K562 (cell line): Measurements from ENCODE around the gene SLAMF7. TPM values are rescaled to one million over a fixed set of nuclear protein-coding genes. Genes with fewer than 3 reads are reported as not detected.

Source experiments
- ATAC-seq: fragments of 200-7000 bp; cut with Tn5 transposase; 3 replicates; pipeline ENCODE4 v1.9.1; 2020; ENCODE audit warnings: moderate library complexity
- BruUV-seq: library from RNA; stranded (reverse); fragments of 400-500 nt; replicated peaks from 2 replicates; lab custom pipeline; 2021; lab: Mats Ljungman, UMichigan
- CTCF ChIA-PET: fragments of 300-600 bp; formaldehyde crosslinking; extraction: SDS; loops from one replicate; lab custom pipeline; 2021; ENCODE audit warnings: low intra/inter-chr PET ratio; lab: Yijun Ruan, JAX
- POLR2A ChIA-PET: fragments of 300-600, 350-650 bp; sonication (Branson Sonifier 250); formaldehyde crosslinking; extraction: SDS; loops from one replicate; lab custom pipeline; 2021; ENCODE audit warnings: antibody characterized with exemption, inconsistent platforms; lab: Yijun Ruan, JAX
- DNase-seq, 4 experiments: peaks; one replicate each; pipeline versions ENCODE4 v3.0.0 to v3.0.0-alpha.2; 2011 to 2018; ENCODE audit warnings: low spot score in 3 of 4, mixed read lengths in 3 of 4; ENCODE audit errors: extremely low read depth in 1 of 4
- FAIRE-seq: peaks from 2 replicates; lab custom pipeline; 2011; peaks lifted over from hg19 to GRCh38; lab: Jason Lieb, UNC
- H2AFZ ChIP-seq: 2 replicates; pipeline ENCODE4 v1.6.0; 2011; ENCODE audit warnings: low read depth, low read length, control low read depth, inconsistent platforms
- H3K27ac ChIP-seq: fragments of 200-600 bp; 3 replicates; pipeline ENCODE4 v1.8.0; 2011; ENCODE audit warnings: low read depth, mild to moderate bottlenecking, control low read depth, inconsistent platforms, low read length, moderate library complexity, mixed read lengths; ENCODE audit errors: extremely low read depth
- H3K27me3 ChIP-seq, 2 experiments: fragments of 300-600 bp in 1 of 2; 2 replicates in 1 of 2; 3 replicates in 1 of 2; pipeline versions ENCODE4 v1.6.0 to v1.8.0; 2011; ENCODE audit warnings: inconsistent platforms in 2 of 2, low read length in 2 of 2, mild to moderate bottlenecking in 1 of 2, mixed read lengths in 1 of 2, moderate library complexity in 1 of 2; ENCODE audit not compliant: control insufficient read depth in 2 of 2, insufficient read depth in 2 of 2
- H3K36me3 ChIP-seq: fragments of 300-600 bp; 3 replicates; pipeline ENCODE4 v1.8.0; 2011; ENCODE audit warnings: mild to moderate bottlenecking, low read length, inconsistent platforms; ENCODE audit not compliant: control insufficient read depth, insufficient read depth
- H3K4me1 ChIP-seq, 2 experiments: fragments of 200-600 bp in 1 of 2; replicated peaks in 1 of 2; 2 replicates in 1 of 2; 3 replicates in 1 of 2; pipeline versions ENCODE4 v1.5.1 to v1.8.0; 2011; ENCODE audit warnings: inconsistent platforms in 2 of 2, low read length in 2 of 2, mild to moderate bottlenecking in 1 of 2, mixed read lengths in 1 of 2, moderate library complexity in 1 of 2; ENCODE audit not compliant: control insufficient read depth in 2 of 2, insufficient read depth in 2 of 2
- H3K4me2 ChIP-seq: 2 replicates; pipeline ENCODE4 v1.6.1; 2011; ENCODE audit warnings: low read length, control low read depth, inconsistent platforms, mixed read lengths; ENCODE audit not compliant: insufficient read depth
- H3K4me3 ChIP-seq: fragments of 200-600 bp; sonication (generic), shearing (Covaris generic); 2 replicates; pipeline ENCODE4 v1.5.1; 2016; ENCODE audit warnings: control low read depth, inconsistent platforms
- H3K79me2 ChIP-seq: fragments of 200-600 bp; 3 replicates; pipeline ENCODE4 v1.8.0; 2011; ENCODE audit warnings: low read length, inconsistent platforms; ENCODE audit not compliant: control insufficient read depth, insufficient read depth
- H3K9ac ChIP-seq, 2 experiments: 2 replicates each; pipeline versions ENCODE4 v1.6.0 to v1.6.1; 2011; ENCODE audit warnings: low read depth in 2 of 2, low read length in 2 of 2, control low read depth in 1 of 2, inconsistent platforms in 1 of 2, mild to moderate bottlenecking in 1 of 2, mixed read lengths in 1 of 2; ENCODE audit not compliant: insufficient read depth in 1 of 2
- H3K9me1 ChIP-seq: one replicate; pipeline ENCODE4 v1.6.0; 2011; ENCODE audit warnings: inconsistent platforms, mild to moderate bottlenecking, low read length, moderate library complexity; ENCODE audit not compliant: control insufficient read depth, insufficient read depth
- H3K9me3 ChIP-seq: replicated peaks from 2 replicates; pipeline ENCODE4 v1.5.1; 2011; ENCODE audit warnings: low read depth, low read length, inconsistent platforms; ENCODE audit not compliant: control insufficient read depth, insufficient read depth
- H4K20me1 ChIP-seq: replicated peaks from 2 replicates; pipeline ENCODE4 v1.6.1; 2011; ENCODE audit warnings: low read length, inconsistent platforms, mixed read lengths; ENCODE audit not compliant: control insufficient read depth, insufficient read depth
- CCNT2 ChIP-seq: IDR thresholded peaks from 2 replicates; pipeline ENCODE4 v1.6.1; 2011; ENCODE audit warnings: borderline replicate concordance, low read depth, mild to moderate bottlenecking, moderate library complexity, mixed read lengths, low read length; ENCODE audit not compliant: insufficient read length; ENCODE audit errors: extremely low read depth
- SETDB1 ChIP-seq: IDR thresholded peaks from one replicate; pipeline ENCODE4 v1.6.1; 2012; ENCODE audit warnings: low read length, control low read depth, inconsistent platforms
- ZNF263 ChIP-seq: sonication (generic); formaldehyde crosslinking; IDR thresholded peaks from 2 replicates; pipeline ENCODE4 v1.8.0; 2022; ENCODE audit warnings: mild to moderate bottlenecking, missing genetic modification reagents, borderline replicate concordance
- ZNF311 ChIP-seq: fragments of 250-450 bp; sonication (Bioruptor Pico); IDR thresholded peaks from 2 replicates; pipeline ENCODE4 v1.4.0; 2020; ENCODE audit warnings: mild to moderate bottlenecking, moderate library complexity
- ZNF431 ChIP-seq: sonication (generic); formaldehyde crosslinking; IDR thresholded peaks from 2 replicates; pipeline ENCODE4 v1.8.0; 2022; ENCODE audit warnings: mild to moderate bottlenecking, missing genetic modification reagents
- WGBS: fragments of 100-300 bp; shearing (Covaris generic); methylation state at CpG from one replicate; pipeline ENCODE4 v1.1.6; 2016; ENCODE audit warnings: low coverage, mixed read lengths; ENCODE audit not compliant: insufficient coverage; ENCODE audit errors: missing lambda C conversion rate; 5-methylcytosine and 5-hydroxymethylcytosine counted together
- in situ Hi-C: fragments of 300-500 bp; cut with MboI; formaldehyde crosslinking; loops from 4 replicates; pipeline ENCODE4 v1.15.0; 2018; ENCODE audit warnings: inconsistent platforms, mixed read lengths
- intact Hi-C: fragments of 100-400 bp; cut with micrococcal nuclease; formaldehyde crosslinking; loops from 2 replicates; pipeline ENCODE4 v1.14.2; 2022
- polyA plus RNA-seq, 8 experiments: library from polyadenylated mRNA; depleted of rRNA in 4 of 8; stranded (reverse) in 5 of 8; unstranded in 3 of 8; fragments of >200 nt; fragmentation: Nextera tagmentation in 2 of 8; fragmentation: Illumina TruSeq in 1 of 8; extraction: Ambion mirVana in 2 of 8; extraction: Trizol in 1 of 8; gene quantifications; 2 replicates each; pipeline versions ENCODE4 v1.2.1 to v1.2.3, GENCODE V29; 2011 to 2014; ENCODE audit warnings: inconsistent platforms in 1 of 8, missing spikeins in 1 of 8
- total RNA-seq, 7 experiments: library from RNA; depleted of rRNA in 6 of 7; stranded (reverse); fragments of >200 nt in 6 of 7; fragmentation: Illumina TruSeq in 2 of 7; extraction: Trizol in 2 of 7; gene quantifications; 2 replicates each; pipeline versions ENCODE4 v1.2.1 to v1.2.3, GENCODE V29; 2011 to 2021; ENCODE audit warnings: low replicate concordance in 1 of 7
- TF ChIP-seq, protein P1 (sequence below): sonication (generic); formaldehyde crosslinking; IDR thresholded peaks from 2 replicates; pipeline ENCODE4 v1.8.0; 2022; ENCODE audit warnings: mild to moderate bottlenecking, missing genetic modification reagents, borderline replicate concordance
- TF ChIP-seq, protein P2 (sequence below): fragments of 450-650 bp; IDR thresholded peaks from 2 replicates; pipeline ENCODE4 v1.6.1; 2017; ENCODE audit warnings: antibody characterized with exemption, mild to moderate bottlenecking
- TF ChIP-seq, protein P3 (sequence below), 2 experiments: fragments of 450-650 bp in 1 of 2; sonication (generic) in 1 of 2; formaldehyde crosslinking in 1 of 2; IDR thresholded peaks in 1 of 2; conservative IDR thresholded peaks in 1 of 2; 2 replicates each; pipeline versions ENCODE4 v1.6.1 to v1.8.1; 2016 to 2023; ENCODE audit warnings: mild to moderate bottlenecking in 2 of 2, moderate library complexity in 2 of 2, inconsistent platforms in 1 of 2, missing genetic modification reagents in 1 of 2

SLAMF7 gene
- total and polyA plus RNA-seq, 9 of the 15 experiments (the other 6 are each of a cell fraction or from before 2014, with no cell fraction given) = 0.11 to 1.2 (median 0.22) TPM; not detected in 2

DNA sequence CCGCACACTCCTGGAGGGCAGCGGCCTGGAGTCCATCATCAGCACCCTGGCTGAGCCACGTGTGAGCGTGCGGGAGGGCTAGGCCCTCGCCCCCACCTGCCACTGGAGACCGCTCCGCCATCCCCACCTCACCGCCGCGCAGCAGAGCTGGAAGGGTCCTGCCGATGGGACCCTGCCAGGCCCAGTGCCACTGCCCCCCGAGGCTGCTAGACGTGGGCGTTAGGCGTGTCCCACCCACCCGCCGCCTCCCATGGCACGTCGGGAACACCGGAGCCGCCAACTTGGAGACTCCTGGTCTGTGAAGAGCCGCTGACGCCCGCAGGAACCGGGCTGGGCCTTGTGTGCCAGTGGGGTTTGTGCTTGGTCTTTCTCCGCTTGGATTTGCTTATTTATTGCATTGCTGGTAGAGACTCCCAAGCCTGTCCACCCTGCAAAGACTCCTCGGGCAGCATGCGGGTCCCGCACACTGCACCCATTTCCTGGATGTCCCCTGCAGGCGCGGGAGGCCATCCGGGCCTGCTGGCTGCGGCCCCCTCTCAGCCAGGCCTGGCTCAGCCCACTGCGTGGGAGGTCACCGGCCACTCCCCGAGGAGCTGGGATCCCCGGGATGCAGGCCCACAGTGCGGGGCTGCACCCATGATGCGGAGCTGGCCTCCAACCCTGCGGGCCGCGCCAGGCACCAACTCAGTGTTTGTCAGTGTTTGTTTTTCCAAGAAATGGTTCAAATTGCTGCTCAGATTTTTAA, 63.0 kb downstream of the SLAMF7 start:
- H3K27ac ChIP-seq = no peak overlapping the region
- H4K20me1 ChIP-seq = no peaks in the 10 kb centered on the region
- ATAC-seq = no peak
- ChIA-PET CTCF (no interaction called here), POLR2A (interaction anchor here (0.6 kb wide), 1 partner anchor 12 kb away, joined by 3 read pairs; no protein-coding TSS in a partner anchor)
- H3K27me3 ChIP-seq = peaks cover 5 to 13% of the 10 kb centered on the region in 2 experiments; a peak in 4 of 5 replicates
- WGBS = 7% methylated on average over 29 of the region's 43 CpGs
- in situ Hi-C loops (no loop called here), intact Hi-C loops (no loop called here)
- no TSS peak for BruUV-seq
- peaks cover 0 to 8% of the 10 kb centered on the region in 2 experiments; a peak in 1 of 5 replicates for H3K4me1 ChIP-seq
- no peak for DNase-seq
- H3K9me1 ChIP-seq = no peaks in the 10 kb centered on the region
- FAIRE-seq = no peak
- no peak overlapping the region for H3K4me2 ChIP-seq
- no peaks in the 10 kb centered on the region for H3K9me3 ChIP-seq
- no peaks in the 10 kb centered on the region for H3K36me3 ChIP-seq
- H3K79me2 ChIP-seq = no peaks in the 10 kb centered on the region
- no peak overlapping the region for H2AFZ ChIP-seq
- no peak overlapping the region for H3K4me3 ChIP-seq
- H3K9ac ChIP-seq = no peak overlapping the region
- TF ChIP-seq, protein P1, sequence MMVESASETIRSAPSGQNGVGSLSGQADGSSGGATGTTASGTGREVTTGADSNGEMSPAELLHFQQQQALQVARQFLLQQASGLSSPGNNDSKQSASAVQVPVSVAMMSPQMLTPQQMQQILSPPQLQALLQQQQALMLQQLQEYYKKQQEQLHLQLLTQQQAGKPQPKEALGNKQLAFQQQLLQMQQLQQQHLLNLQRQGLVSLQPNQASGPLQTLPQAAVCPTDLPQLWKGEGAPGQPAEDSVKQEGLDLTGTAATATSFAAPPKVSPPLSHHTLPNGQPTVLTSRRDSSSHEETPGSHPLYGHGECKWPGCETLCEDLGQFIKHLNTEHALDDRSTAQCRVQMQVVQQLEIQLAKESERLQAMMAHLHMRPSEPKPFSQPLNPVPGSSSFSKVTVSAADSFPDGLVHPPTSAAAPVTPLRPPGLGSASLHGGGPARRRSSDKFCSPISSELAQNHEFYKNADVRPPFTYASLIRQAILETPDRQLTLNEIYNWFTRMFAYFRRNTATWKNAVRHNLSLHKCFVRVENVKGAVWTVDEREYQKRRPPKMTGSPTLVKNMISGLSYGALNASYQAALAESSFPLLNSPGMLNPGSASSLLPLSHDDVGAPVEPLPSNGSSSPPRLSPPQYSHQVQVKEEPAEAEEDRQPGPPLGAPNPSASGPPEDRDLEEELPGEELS (CRISPR knock-in tag) = no peak
- TF ChIP-seq ZNF431 (CRISPR knock-in tag) (no peak), ZNF263 (CRISPR knock-in tag) (no peak), SETDB1 (no peak), ZNF311 (CRISPR knock-in tag) (no peak), CCNT2 (no peak)
- TF ChIP-seq, protein P2, sequence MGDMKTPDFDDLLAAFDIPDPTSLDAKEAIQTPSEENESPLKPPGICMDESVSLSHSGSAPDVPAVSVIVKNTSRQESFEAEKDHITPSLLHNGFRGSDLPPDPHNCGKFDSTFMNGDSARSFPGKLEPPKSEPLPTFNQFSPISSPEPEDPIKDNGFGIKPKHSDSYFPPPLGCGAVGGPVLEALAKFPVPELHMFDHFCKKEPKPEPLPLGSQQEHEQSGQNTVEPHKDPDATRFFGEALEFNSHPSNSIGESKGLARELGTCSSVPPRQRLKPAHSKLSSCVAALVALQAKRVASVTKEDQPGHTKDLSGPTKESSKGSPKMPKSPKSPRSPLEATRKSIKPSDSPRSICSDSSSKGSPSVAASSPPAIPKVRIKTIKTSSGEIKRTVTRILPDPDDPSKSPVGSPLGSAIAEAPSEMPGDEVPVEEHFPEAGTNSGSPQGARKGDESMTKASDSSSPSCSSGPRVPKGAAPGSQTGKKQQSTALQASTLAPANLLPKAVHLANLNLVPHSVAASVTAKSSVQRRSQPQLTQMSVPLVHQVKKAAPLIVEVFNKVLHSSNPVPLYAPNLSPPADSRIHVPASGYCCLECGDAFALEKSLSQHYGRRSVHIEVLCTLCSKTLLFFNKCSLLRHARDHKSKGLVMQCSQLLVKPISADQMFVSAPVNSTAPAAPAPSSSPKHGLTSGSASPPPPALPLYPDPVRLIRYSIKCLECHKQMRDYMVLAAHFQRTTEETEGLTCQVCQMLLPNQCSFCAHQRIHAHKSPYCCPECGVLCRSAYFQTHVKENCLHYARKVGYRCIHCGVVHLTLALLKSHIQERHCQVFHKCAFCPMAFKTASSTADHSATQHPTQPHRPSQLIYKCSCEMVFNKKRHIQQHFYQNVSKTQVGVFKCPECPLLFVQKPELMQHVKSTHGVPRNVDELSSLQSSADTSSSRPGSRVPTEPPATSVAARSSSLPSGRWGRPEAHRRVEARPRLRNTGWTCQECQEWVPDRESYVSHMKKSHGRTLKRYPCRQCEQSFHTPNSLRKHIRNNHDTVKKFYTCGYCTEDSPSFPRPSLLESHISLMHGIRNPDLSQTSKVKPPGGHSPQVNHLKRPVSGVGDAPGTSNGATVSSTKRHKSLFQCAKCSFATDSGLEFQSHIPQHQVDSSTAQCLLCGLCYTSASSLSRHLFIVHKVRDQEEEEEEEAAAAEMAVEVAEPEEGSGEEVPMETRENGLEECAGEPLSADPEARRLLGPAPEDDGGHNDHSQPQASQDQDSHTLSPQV = no peak
- TF ChIP-seq, protein P3, sequence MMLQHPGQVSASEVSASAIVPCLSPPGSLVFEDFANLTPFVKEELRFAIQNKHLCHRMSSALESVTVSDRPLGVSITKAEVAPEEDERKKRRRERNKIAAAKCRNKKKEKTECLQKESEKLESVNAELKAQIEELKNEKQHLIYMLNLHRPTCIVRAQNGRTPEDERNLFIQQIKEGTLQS (IDR thresholded peaks at IDR 0.05) = no peak
- TF ChIP-seq, protein P3 (CRISPR knock-in tag; conservative IDR thresholded peaks at IDR 0.05) = no peak
